Measurements from ENCODE around the gene PHAF1.

DNA sequence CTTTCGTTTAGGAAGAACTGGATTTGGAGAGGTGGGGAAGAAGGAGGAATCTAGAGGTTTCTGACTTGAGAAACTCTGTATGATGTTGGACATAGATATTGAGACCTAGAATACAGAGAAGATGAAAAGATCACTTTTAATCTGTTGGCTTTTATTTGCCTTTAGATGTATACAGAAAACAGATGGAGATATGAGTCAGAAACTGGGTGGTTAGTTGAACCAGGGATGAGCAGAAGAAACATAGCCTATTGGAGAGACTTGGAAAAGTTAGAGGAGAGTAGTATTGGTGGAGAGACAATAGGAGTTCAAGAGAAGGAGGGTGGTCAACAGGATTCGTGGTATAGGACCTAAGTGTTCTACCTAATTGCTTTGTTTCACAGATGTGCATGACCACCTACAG lies 5.1 kb downstream of the PHAF1 start:
- TF ChIP-seq POLR2A (IDR thresholded peaks at IDR 0.05) (no peak), CTCF (IDR thresholded peaks at IDR 0.05) (no peak), POLR2AphosphoS5 (IDR thresholded peaks at IDR 0.05) (no peak)
